Hepatocyte (in vitro differentiated cells): ENCODE results near the gene AGBL1. TPM values are rescaled to one million over a fixed set of nuclear protein-coding genes. Genes with fewer than 3 reads are reported as not detected.

Source experiments
- DNase-seq: peaks from one replicate; pipeline ENCODE4 v3.0.0-alpha.2; 2016; ENCODE audit warnings: low spot score
- H2AFZ ChIP-seq: fragments of 200-600 bp; sonication (generic); 2 replicates; pipeline ENCODE4 v1.6.0; 2016; ENCODE audit warnings: antibody characterized with exemption, mild to moderate bottlenecking
- H3K27ac ChIP-seq: fragments of 200-600 bp; sonication (generic); 2 replicates; pipeline ENCODE4 v1.5.1; 2016; ENCODE audit warnings: mild to moderate bottlenecking
- H3K27me3 ChIP-seq: fragments of 200-600 bp; sonication (generic); 2 replicates; pipeline ENCODE4 v1.6.1; 2016
- H3K36me3 ChIP-seq: fragments of 200-600 bp; sonication (generic); replicated peaks from 2 replicates; pipeline ENCODE4 v1.5.1; 2016; ENCODE audit warnings: low read depth; ENCODE audit not compliant: insufficient read depth
- H3K4me1 ChIP-seq: fragments of 200-600 bp; sonication (generic); 2 replicates; pipeline ENCODE4 v1.5.1; 2016; ENCODE audit warnings: mild to moderate bottlenecking, moderate library complexity; ENCODE audit not compliant: insufficient read depth
- H3K4me2 ChIP-seq: fragments of 200-600 bp; sonication (generic); 2 replicates; pipeline ENCODE4 v1.6.0; 2016
- H3K4me3 ChIP-seq: fragments of 200-600 bp; sonication (generic); 2 replicates; pipeline ENCODE4 v1.5.1; 2016; ENCODE audit warnings: mild to moderate bottlenecking
- H3K79me2 ChIP-seq: fragments of 200-600 bp; sonication (generic); 2 replicates; pipeline ENCODE4 v1.6.0; 2017; ENCODE audit warnings: mild to moderate bottlenecking
- H3K9me2 ChIP-seq: fragments of 200-600 bp; sonication (generic); replicated peaks from 2 replicates; pipeline ENCODE4 v1.6.0; 2017; ENCODE audit warnings: mild to moderate bottlenecking; ENCODE audit not compliant: insufficient read depth
- H3K9me3 ChIP-seq: fragments of 200-600 bp; sonication (generic); 2 replicates; pipeline ENCODE4 v1.5.1; 2016; ENCODE audit warnings: low read depth, mild to moderate bottlenecking
- H4K20me1 ChIP-seq: fragments of 200-600 bp; sonication (generic); 2 replicates; pipeline ENCODE4 v1.6.0; 2016; ENCODE audit warnings: mild to moderate bottlenecking; ENCODE audit not compliant: insufficient read depth, poor library complexity, severe bottlenecking
- CTCF ChIP-seq: fragments of 200-600 bp; sonication (generic); IDR thresholded peaks from 2 replicates; pipeline ENCODE4 v1.5.1; 2016; ENCODE audit warnings: antibody characterized with exemption, mild to moderate bottlenecking; ENCODE audit not compliant: poor library complexity
- EZH2 ChIP-seq: fragments of 200-600 bp; sonication (generic); IDR thresholded peaks from 2 replicates; pipeline ENCODE4 v1.6.1; 2016; ENCODE audit warnings: antibody characterized with exemption, mild to moderate bottlenecking, borderline replicate concordance
- EZH2phosphoT487 ChIP-seq: fragments of 200-600 bp; sonication (generic); IDR thresholded peaks from one replicate; pipeline ENCODE4 v1.6.1; 2018; ENCODE audit warnings: antibody characterized with exemption, mild to moderate bottlenecking, low read depth, moderate library complexity; ENCODE audit not compliant: unreplicated experiment, severe bottlenecking
- WGBS: methylation state at CpG from one replicate; pipeline ENCODE4 v1.1.6; 2016; ENCODE audit warnings: low lambda C conversion rate; ENCODE audit errors: missing lambda C conversion rate; 5-methylcytosine and 5-hydroxymethylcytosine counted together
- polyA plus RNA-seq: library from polyadenylated mRNA; unstranded; fragments of >200 nt; fragmentation: Nextera tagmentation; extraction: Ambion mirVana; gene quantifications from 2 replicates; pipeline ENCODE4 v1.2.1, GENCODE V29; 2016
- total RNA-seq: library from RNA; depleted of rRNA; stranded (reverse); fragments of >200 nt; gene quantifications from 2 replicates; pipeline ENCODE4 v1.2.3, GENCODE V29; 2014

The AGBL1 gene
- total and polyA plus RNA-seq, 2 experiments from 2014 or later = not detected

- H3K36me3 ChIP-seq = no peaks in the 10 kb centered on the region
- no peaks in the 10 kb centered on the region for H4K20me1 ChIP-seq
- H3K27me3 ChIP-seq = no peaks in the 10 kb centered on the region
- H3K4me3 ChIP-seq = no peak overlapping the region
- no peak overlapping the region for H3K27ac ChIP-seq
- no peak for DNase-seq
- TF ChIP-seq CTCF (no peak), EZH2phosphoT487 (no peak), EZH2 (no peak)
- no peaks in the 10 kb centered on the region for H3K4me1 ChIP-seq
- H3K4me2 ChIP-seq = no peak overlapping the region
- no peaks in the 10 kb centered on the region for H3K9me2 ChIP-seq
- no peak overlapping the region for H2AFZ ChIP-seq
- no peaks in the 10 kb centered on the region for H3K79me2 ChIP-seq
- H3K9me3 ChIP-seq = no peaks in the 10 kb centered on the region
Measured at GRCh38 chr15:86959254-86959653, 879.6 kb downstream of the AGBL1 start.

GRCh38 chr15:86961669-86962068 lies 882.0 kb downstream of the AGBL1 start:
- H3K9me3 ChIP-seq = no peaks in the 10 kb centered on the region
- no peaks in the 10 kb centered on the region for H3K36me3 ChIP-seq
- H2AFZ ChIP-seq = no peak overlapping the region
- no peak overlapping the region for H3K4me2 ChIP-seq
- no peak for DNase-seq
- TF ChIP-seq EZH2phosphoT487 (no peak), CTCF (no peak), EZH2 (no peak)
- H3K4me3 ChIP-seq = no peak overlapping the region
- no peaks in the 10 kb centered on the region for H4K20me1 ChIP-seq
- no peaks in the 10 kb centered on the region for H3K9me2 ChIP-seq
- no peaks in the 10 kb centered on the region for H3K79me2 ChIP-seq
- no peak overlapping the region for H3K27ac ChIP-seq
- 90% methylated on average over 3 of the region's 3 CpGs for WGBS
- no peaks in the 10 kb centered on the region for H3K27me3 ChIP-seq
- H3K4me1 ChIP-seq = no peaks in the 10 kb centered on the region

GRCh38 chr15:86964271-86964670 lies 884.6 kb downstream of the AGBL1 start:
- H2AFZ ChIP-seq = no peak overlapping the region
- DNase-seq = no peak
- H3K27ac ChIP-seq = no peak overlapping the region
- no peak overlapping the region for H3K4me3 ChIP-seq
- H3K27me3 ChIP-seq = no peaks in the 10 kb centered on the region
- no peak overlapping the region for H3K4me2 ChIP-seq
- no peaks in the 10 kb centered on the region for H3K9me3 ChIP-seq
- no peaks in the 10 kb centered on the region for H3K36me3 ChIP-seq
- H3K79me2 ChIP-seq = no peaks in the 10 kb centered on the region
- H3K4me1 ChIP-seq = no peaks in the 10 kb centered on the region
- 88% methylated on average over 1 of the region's 1 CpG for WGBS
- no peak for TF ChIP-seq CTCF
- no peak for TF ChIP-seq EZH2phosphoT487
- no peak for TF ChIP-seq EZH2
- H4K20me1 ChIP-seq = no peaks in the 10 kb centered on the region
- H3K9me2 ChIP-seq = no peaks in the 10 kb centered on the region

GRCh38 chr15:86968244-86968643 lies 888.6 kb downstream of the AGBL1 start:
- no peaks in the 10 kb centered on the region for H3K36me3 ChIP-seq
- H3K4me2 ChIP-seq = no peak overlapping the region
- TF ChIP-seq EZH2phosphoT487 = no peak
- no peak for TF ChIP-seq CTCF

More at GRCh38 chr15:86968244-86968643, 888.6 kb downstream of the AGBL1 start:
- Histone ChIP-seq H2AFZ (no peak overlapping the region), H3K4me3 (no peak overlapping the region), H3K9me2 (no peaks in the 10 kb centered on the region), H3K4me1 (no peaks in the 10 kb centered on the region), H3K79me2 (no peaks in the 10 kb centered on the region), H3K9me3 (no peaks in the 10 kb centered on the region), H3K27me3 (no peaks in the 10 kb centered on the region), H4K20me1 (no peaks in the 10 kb centered on the region), H3K27ac (no peak overlapping the region)
- no peak for DNase-seq
- WGBS = 87% methylated on average over 4 of the region's 4 CpGs
